GM18858 (cell line): Measurements from ENCODE around the gene BAZ2A.
"Not testable (repeated sequence)": the region's sequence is repeated elsewhere in the genome, so short reads cannot be mapped to it uniquely, and the experiment has no call there.

ENCODE experiments used
- ATAC-seq: cut with Tn5 transposase; IDR thresholded peaks from one replicate; pipeline ENCODE4 v1.9.1; 2021; ENCODE audit not compliant: unreplicated experiment

Gene BAZ2A

GRCh38 chr12:56630180-56630632 is at the start of gene BAZ2A:
Gene BAZ2A (minus strand): TSS chr12:56630326. CDS start chr12:56617530, 12,796 bp downstream.
- peak; percentile 42 for ATAC-seq

DNA sequence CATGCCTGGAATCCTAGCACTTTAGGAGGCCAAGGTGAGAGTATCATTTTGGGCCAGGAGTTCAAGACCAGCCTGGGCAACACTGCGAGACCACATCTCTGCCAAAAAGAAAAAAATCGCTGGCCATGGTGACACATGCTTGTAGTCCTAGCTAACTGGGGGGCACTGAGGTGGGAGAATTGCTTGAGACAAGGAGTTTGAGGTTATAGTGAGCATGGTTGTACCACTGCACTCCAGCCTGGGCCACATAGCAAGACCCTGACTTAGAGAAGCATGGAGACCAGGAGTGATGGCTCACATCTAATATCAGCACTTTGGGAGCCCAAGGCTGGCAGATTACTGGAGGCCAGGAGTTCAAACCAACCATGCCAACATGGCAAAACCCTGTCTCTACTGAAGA is 48.7 kb upstream of the BAZ2A start:
- no peak for ATAC-seq

GRCh38 chr12:56677680-56678079 is 47.6 kb upstream of the BAZ2A start:
- peak; percentile 49 for ATAC-seq

- no peak for ATAC-seq
Observed at GRCh38 chr12:56676851-56677580, 46.9 kb upstream of the BAZ2A start.

DNA sequence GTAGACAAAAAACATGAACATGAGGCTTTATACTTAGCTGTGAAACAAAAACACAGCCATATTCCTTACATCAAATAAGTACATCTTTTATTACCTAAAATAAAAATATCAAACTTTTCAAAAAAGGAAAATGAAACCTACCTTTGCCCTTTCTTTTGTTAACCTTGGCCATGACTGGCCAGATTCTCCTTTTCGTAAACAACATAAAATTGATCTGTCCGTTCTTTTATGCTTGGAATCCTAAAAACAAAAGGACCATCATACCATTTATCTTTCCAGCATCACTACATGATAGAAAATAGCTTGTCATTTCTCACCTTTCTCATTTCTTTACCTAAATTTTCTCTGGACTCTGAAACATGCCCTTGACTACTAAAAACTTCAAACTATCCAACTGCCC is 41.5 kb upstream of the BAZ2A start:
- ATAC-seq: no peak

DNA sequence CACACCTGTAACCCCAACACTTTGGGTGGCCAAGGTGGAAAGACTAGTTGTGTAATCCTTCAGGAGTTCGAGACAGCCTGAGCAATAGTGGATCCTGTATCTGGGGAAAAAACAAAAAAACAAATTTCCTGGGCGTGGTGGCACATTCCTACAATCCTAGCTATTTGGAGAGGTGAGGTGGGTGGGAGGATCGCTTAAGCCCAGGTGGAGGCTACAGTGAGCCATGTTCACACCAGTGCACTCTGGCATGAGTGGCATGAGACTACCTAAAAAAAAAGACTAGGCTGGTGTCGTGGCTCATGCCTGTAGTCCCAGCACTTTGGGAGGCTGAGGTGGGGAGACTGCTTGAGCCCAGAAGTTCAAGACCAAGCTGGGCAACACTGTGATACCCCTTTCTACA is 40.7 kb upstream of the BAZ2A start:
- no peak for ATAC-seq

DNA sequence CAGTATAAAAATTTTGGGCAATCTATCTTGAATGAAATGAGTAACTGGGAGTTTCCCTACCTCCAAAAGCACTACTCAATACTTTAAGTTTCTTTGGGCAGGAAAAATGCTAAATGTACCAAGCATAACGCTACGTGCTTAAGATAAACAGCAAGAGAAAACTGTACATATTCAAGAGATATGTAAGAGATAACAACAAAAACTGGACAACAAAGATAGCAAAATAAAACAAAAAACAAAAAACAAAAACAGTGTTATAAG is 38.0 kb upstream of the BAZ2A start:
- no peak for ATAC-seq

- ATAC-seq: no peak
Observed at GRCh38 chr12:56661979-56662638, 32.0 kb upstream of the BAZ2A start.

- no peak for ATAC-seq
Observed at GRCh38 chr12:56661560-56661959, 31.4 kb upstream of the BAZ2A start.

DNA sequence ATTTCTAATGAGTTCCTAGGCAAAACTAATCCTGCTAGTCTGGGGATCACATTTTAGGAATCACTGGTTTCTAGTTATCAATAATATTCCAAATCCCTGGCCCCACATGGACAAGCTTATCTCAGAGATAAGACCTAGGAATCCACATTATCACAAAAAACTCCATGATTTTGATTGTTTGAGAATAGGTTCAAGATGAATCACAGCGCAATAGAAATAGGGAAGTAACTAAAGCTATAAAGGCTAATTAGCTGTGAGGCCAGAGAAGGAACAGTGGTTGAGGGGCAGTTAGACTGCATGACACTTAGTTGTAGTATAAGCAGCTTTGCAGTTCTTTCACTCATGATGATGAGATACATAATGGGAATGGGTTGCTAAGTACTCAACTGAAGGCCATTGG is 28.8 kb upstream of the BAZ2A start:
- no peak for ATAC-seq

DNA sequence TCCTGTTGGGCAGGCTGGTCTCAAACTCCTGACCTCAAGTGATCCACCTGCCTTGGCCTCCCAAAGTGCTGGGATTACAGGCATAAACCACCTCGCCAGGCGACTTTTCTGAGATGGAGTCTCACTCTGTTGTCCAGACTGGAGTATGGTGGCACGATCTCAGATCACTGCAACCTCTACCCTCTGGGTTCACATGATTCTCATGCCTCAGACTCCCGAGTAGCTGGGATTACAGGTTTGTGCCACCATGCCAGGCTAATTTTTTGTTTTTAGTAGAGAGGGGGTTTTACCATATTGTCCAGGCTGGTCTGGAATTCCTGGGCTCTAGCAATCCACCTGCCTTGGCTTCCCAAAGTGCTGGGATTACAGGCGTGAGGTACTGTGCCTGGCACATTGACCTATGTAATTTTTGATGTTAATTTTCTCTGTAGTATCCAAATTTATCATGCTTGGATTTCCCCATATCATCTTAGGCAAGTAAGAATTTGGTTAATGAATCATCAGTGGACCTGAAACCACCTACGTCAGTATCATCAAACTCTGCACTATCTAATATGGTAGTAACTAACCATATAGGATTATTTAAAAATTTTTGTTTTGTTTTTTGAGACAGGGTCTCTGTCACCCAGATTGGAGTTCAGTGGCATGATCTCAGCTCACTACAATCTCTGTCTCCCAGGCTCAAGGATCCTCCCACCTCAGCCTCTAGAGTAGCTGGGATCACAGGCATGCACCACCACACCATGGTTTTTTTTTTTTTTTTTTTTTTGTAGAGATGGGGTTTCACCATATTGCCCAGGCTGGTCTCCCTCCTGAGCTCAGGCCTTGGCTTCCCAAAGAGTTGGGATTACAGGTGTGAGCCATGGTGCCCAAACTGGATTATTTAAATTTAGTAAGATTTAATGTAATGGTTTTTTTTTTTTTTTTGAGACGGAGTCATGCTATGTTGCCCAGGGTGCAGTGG is 27.6 kb upstream of the BAZ2A start:
- ATAC-seq: no peak

DNA sequence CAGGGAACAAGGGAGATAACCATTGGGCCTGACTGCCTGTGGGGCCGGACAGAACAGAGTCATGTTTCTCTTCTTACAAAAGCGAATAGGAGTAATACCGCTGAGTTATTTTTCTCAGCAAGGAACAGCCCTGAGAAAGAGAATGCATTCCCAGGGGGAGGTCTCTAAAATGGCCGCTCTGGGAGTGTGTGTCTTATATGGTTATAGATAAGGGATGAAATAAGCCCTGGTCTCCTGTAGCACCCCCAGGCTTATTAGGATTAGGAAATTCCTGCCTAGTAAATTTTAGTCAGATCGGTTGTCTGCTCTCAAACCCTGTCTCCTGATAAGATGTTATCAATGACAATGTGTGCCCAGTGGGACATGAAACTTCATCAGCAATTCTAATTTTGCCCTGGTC is 23.7 kb upstream of the BAZ2A start:
- not testable (repeated sequence) for ATAC-seq

DNA sequence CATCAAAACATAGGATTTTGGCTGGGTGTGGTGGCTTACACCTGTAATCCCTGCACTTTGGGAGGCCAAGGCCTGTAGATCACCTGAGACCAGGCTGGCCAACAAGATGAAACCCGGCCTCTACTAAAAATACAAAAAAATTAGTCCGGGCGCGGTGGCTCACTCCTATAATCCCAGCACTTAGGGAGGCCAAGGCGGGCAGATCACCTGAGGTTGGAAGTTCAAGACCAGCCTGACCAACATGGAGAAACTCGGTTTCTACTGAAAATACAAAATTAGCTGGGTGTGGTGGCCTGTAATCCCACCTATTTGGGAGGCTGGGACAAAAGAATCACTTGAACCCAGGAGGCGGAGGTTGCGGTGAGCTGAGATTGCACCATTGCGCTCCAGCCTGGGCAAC is 17.9 kb upstream of the BAZ2A start:
- not testable (repeated sequence) for ATAC-seq

GRCh38 chr12:56645717-56646446 is 15.8 kb upstream of the BAZ2A start, which contains the start of gene ATP5F1B:
Gene ATP5F1B (minus strand): TSS chr12:56645984. CDS start chr12:56645963, 21 bp downstream.
- peak; percentile 97 for ATAC-seq

- no peak for ATAC-seq
Observed at GRCh38 chr12:56645201-56645716, 15.1 kb upstream of the BAZ2A start.

- no peak for ATAC-seq
Observed at GRCh38 chr12:56644654-56645053, 14.5 kb upstream of the BAZ2A start.

- no peak for ATAC-seq
Observed at GRCh38 chr12:56641219-56641618, 11.1 kb upstream of the BAZ2A start.

DNA sequence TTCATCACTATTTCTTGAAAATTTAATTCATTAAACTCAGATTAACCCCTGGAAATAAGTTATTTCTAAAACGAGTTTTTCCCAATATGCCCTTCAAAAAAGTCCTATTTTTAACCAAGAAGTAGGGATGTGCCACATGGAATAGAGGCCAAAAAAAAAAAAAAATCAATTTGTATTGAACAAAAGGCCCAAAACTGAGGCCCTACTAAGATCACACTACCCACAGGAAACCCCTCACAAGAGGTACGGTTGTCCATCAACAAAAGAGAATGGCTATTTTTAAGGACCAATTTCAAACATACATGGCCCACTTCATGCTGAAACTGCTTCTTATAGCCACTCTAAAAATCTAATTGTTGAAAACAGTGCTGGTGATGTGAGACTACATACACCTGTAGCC is 7.5 kb upstream of the BAZ2A start:
- no peak for ATAC-seq

DNA sequence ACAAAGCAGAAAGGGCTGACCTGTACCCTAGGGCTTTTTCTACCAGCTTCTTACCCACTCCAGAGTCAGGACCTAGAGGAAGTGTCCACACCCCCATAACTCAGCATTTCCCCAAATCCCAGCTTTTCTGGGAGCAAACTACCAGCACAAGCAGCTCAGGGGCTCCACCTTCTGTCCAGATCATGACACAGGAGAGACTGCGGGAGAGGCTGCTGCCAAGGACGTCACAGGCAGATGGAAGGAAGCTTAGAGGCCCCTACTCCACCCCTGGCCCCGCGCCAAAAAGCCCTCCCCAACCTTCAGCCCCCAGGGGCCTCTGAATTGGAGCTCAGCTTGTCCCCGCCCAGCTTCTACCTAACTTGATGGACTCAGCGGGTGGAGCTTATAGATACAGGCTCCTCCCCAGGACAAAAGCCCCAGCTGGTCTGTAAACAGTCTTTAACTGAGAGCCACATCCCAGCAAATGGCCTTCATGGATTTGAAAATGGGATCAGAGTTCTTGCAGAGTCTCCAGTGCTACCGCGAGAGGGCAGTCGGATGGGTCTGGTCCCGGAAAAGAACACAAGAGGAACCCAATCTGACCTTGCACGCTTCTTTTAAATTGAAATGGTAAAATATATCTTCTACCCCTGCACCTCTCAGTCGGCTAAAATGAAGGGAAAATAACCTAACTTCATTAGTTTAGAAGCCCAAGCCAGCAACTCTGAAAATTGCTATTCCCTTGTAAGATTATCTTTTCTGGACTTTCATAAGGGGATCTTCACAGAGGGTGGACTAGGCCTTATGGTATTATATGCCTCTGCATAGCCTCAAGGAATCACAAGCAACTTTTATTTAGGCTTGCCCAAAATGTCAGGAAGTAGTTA is 6.8 kb upstream of the BAZ2A start:
- ATAC-seq: peak; percentile 28
